Chondrocyte (in vitro differentiated cells): ENCODE measurements around the gene EMP1. TPM values are rescaled to one million over a fixed set of nuclear protein-coding genes. Genes with fewer than 3 reads are reported as not detected.

ENCODE experiments used
- DNase-seq: peaks from one replicate; pipeline ENCODE4 v3.0.0; 2021; ENCODE audit warnings: mixed read lengths, low spot score
- H3K27ac Mint-ChIP-seq: one replicate; pipeline ENCODE4 v1.8.0; 2021; ENCODE audit warnings: mild to moderate bottlenecking, moderate library complexity, mixed read lengths; ENCODE audit not compliant: unreplicated experiment
- H3K27me3 Mint-ChIP-seq: 2 replicates; pipeline ENCODE4 v1.8.0; 2021; ENCODE audit warnings: low read depth, mixed read lengths
- H3K36me3 Mint-ChIP-seq: 2 replicates; pipeline ENCODE4 v1.8.0; 2021; ENCODE audit warnings: low read depth, mixed read lengths
- H3K4me1 Mint-ChIP-seq: 2 replicates; pipeline ENCODE4 v1.8.0; 2021; ENCODE audit warnings: low read depth, mild to moderate bottlenecking, mixed read lengths
- H3K4me3 Mint-ChIP-seq: one replicate; pipeline ENCODE4 v1.8.0; 2021; ENCODE audit warnings: mild to moderate bottlenecking, moderate library complexity, mixed read lengths; ENCODE audit not compliant: unreplicated experiment
- H3K9me3 Mint-ChIP-seq: 2 replicates; pipeline ENCODE4 v1.8.0; 2021; ENCODE audit warnings: low read depth, mixed read lengths
- total RNA-seq: library from RNA; stranded (reverse); gene quantifications from 3 replicates; pipeline ENCODE4 v1.2.1, GENCODE V29; 2021
- TF ChIP-seq, protein P1 (sequence below): fragments of 200-600 bp; sonication (generic); IDR thresholded peaks from 2 replicates; pipeline ENCODE4 v1.5.0; 2021; ENCODE audit warnings: antibody characterized with exemption, mild to moderate bottlenecking, moderate library complexity

The EMP1 gene
- total RNA-seq, 1 donor from 2014 or later = 35.7 TPM

DNA sequence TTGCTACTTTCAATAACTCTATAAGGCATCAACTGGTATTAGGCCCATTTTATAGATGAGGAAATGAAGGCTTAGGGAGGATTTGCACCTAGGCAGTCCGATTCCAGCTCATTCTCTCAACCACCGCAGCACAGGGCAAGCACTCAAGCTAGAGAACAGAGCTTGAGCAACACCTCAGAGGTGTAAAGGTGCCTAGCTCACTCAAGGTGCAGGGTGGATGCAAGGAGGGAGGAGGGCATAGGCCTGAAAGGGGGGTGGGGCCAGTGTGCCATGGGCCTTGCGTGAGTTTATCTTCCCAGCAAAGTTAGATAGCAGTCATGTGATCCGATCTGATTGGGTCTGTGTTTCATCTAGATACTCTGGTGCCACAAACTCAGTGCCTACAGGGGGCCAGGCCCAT, 10.2 kb upstream of the EMP1 start:
- no peak overlapping the region for H3K27ac Mint-ChIP-seq
- no peak overlapping the region for H3K4me3 Mint-ChIP-seq
- no peaks in the 10 kb centered on the region for H3K36me3 Mint-ChIP-seq
- TF ChIP-seq, protein P1, sequence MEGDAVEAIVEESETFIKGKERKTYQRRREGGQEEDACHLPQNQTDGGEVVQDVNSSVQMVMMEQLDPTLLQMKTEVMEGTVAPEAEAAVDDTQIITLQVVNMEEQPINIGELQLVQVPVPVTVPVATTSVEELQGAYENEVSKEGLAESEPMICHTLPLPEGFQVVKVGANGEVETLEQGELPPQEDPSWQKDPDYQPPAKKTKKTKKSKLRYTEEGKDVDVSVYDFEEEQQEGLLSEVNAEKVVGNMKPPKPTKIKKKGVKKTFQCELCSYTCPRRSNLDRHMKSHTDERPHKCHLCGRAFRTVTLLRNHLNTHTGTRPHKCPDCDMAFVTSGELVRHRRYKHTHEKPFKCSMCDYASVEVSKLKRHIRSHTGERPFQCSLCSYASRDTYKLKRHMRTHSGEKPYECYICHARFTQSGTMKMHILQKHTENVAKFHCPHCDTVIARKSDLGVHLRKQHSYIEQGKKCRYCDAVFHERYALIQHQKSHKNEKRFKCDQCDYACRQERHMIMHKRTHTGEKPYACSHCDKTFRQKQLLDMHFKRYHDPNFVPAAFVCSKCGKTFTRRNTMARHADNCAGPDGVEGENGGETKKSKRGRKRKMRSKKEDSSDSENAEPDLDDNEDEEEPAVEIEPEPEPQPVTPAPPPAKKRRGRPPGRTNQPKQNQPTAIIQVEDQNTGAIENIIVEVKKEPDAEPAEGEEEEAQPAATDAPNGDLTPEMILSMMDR = no peak
- no peaks in the 10 kb centered on the region for H3K27me3 Mint-ChIP-seq
- H3K4me1 Mint-ChIP-seq = peaks cover 33% of the 10 kb centered on the region
- no peak for DNase-seq
- H3K9me3 Mint-ChIP-seq = no peaks in the 10 kb centered on the region

DNA sequence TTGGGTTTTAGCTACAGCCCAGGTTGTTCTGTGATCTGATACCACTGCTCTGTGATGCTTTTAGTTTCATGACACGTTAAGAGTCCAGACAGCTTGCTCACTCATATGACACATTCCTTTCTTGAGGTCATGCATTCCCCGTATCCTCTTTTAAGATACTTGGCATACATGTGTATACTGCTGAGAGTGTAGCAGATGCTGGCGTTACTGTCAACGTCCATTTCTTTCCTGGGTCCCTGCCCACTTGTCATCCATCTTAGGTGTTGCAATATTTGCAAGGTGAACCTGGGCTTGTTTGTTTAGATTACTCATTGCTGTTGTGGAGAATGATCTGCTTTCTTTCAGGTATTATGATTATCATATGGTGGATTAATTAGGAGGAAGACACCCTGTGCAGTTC, 9.1 kb upstream of the EMP1 start:
- H3K9me3 Mint-ChIP-seq = no peaks in the 10 kb centered on the region

DNA sequence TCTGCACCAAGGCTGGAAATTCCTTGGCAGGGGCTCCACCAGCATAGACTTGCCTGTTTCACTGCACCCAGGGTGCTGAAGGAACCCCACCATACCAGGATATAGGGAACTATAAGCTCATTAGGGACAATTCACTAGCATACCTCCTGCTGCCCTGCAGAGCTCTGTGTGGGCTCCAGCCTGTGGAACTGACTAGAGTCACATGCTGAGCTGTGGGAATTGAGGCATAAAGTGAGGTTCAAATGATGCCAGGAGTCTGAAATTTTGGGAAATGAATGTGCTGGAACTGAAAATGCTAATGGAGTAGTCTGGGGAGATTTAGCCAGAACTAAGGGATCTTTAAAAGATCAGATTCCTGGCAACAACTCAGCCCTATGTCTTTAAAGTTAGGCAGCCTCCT, 7.3 kb upstream of the EMP1 start:
- Mint-ChIP-seq H3K36me3 (no peaks in the 10 kb centered on the region), H3K4me3 (no peak overlapping the region), H3K27me3 (no peaks in the 10 kb centered on the region), H3K27ac (no peak overlapping the region), H3K9me3 (no peaks in the 10 kb centered on the region), H3K4me1 (peaks cover 35% of the 10 kb centered on the region)
- no peak for DNase-seq
- TF ChIP-seq, protein P1 = no peak

More for the DNA sequence above, 9.1 kb upstream of the EMP1 start:
- no peak overlapping the region for H3K4me3 Mint-ChIP-seq
- DNase-seq = no peak
- TF ChIP-seq, protein P1 = no peak
- peaks cover 26% of the 10 kb centered on the region for H3K4me1 Mint-ChIP-seq
- H3K27ac Mint-ChIP-seq = peak overlapping the region; percentile 9
- H3K27me3 Mint-ChIP-seq = no peaks in the 10 kb centered on the region
- H3K36me3 Mint-ChIP-seq = no peaks in the 10 kb centered on the region

DNA sequence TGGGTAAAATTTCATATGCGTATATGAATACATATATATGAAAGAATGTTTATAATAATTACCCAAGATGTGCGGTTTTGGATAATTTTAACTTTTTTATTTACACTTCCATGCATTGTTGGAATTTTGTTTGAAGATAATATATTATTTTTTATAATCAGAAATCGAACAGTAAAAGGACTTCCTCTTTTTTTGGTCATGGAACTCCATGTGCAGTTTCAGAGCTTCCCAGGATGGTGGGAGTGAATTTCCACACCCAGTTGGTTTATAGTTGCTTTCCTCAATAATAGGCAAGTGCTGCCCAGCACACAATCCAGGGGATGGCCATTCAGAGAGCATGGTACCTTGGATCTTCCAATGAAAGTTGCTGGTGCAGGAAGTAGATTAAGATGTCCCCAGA, 6.3 kb upstream of the EMP1 start:
- Mint-ChIP-seq H3K27ac (no peak overlapping the region), H3K4me3 (no peak overlapping the region), H3K27me3 (no peaks in the 10 kb centered on the region), H3K36me3 (no peaks in the 10 kb centered on the region), H3K4me1 (peaks cover 34% of the 10 kb centered on the region), H3K9me3 (no peaks in the 10 kb centered on the region)
- TF ChIP-seq, protein P1 = no peak
- DNase-seq = no peak

DNA sequence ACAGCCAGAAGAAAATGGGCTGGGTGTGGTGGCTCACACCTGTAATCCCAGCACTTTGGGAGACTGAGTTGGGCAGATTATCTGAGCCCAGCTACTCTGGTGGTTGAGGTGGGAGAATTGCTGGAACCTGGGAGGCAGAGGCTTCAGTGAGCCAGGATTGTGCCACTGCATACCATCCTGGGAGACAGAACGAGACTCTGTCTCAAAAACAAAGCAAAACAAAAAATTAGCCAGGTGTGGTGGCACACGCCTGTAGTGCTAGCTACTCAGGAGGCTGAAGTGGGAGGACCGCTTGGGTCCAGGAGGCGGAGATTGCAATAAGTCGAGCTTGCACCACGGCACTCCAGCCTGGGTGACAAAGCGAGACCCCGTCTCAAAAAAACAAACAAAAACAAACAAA, 3.8 kb upstream of the EMP1 start:
- H3K27ac Mint-ChIP-seq = no peak overlapping the region
- no peaks in the 10 kb centered on the region for H3K27me3 Mint-ChIP-seq
- TF ChIP-seq, protein P1 = no peak
- no peak overlapping the region for H3K4me3 Mint-ChIP-seq
- H3K9me3 Mint-ChIP-seq = no peaks in the 10 kb centered on the region
- H3K4me1 Mint-ChIP-seq = peaks cover 46% of the 10 kb centered on the region
- DNase-seq = no peak
- H3K36me3 Mint-ChIP-seq = no peaks in the 10 kb centered on the region
